GM18507 (cell line): ENCODE measurements around the gene TTYH2.

Experiments used
- DNase-seq: peaks from one replicate; pipeline ENCODE4 v3.0.0; 2011; ENCODE audit warnings: low read depth; ENCODE audit not compliant: insufficient read length; ENCODE audit errors: extremely low spot score
- FAIRE-seq: peaks from 2 replicates; lab custom pipeline; 2011; peaks lifted over from hg19 to GRCh38; lab: Jason Lieb, UNC

The TTYH2 gene

DNA sequence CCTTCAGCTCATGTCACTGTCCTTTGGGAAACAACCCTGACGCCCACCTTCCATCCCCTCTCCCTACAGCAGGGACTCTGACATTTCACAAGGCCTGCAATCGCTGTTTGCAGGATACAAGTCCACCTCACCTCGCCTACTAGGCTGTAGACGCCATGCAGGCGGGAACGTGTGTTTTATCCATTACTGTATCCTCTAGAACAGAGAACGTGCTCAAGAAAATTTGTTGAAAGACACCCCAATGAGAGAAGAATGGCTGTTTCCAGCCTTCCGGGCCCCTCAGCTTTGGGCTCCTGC lies 1.5 kb upstream of the TTYH2 start:
- DNase-seq, result no peak

DNA sequence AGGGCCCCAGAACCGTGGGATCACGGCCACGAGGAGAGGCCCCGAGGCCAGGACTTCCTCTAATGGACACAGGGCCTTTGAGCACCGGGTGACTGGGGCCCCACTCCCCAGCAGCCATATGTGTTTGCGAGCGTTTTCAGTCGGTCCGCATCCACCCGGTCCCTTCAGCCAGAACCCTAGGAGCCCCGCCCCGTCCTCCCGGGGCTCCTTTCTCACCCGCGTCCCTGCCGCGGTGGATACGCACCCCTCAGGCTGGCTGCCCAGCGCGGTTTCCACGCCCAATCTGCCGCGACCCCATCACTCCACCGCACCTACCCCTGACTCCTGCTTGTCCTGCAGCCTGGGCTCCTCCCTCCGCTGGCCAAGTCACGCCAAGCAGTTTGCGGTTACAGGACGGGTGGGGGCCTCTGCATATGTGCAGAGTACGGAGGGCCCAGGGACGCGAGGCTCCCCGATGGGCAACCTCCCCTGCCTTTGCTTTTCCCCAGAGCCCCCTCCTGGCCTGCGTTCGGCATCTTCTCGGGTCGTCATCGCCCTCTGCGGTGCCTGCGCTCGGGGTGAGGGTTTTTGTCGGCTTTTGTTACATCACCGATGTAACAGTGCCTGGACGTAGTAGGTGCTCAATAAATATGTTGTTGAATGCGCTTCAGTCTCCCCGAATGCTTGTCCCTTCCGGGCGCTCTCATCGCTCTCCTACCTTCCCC lies 1.0 kb upstream of the TTYH2 start:
- no peak for DNase-seq

More for the DNA sequence above, 1.5 kb upstream of the TTYH2 start:
- FAIRE-seq, result no peak

DNA sequence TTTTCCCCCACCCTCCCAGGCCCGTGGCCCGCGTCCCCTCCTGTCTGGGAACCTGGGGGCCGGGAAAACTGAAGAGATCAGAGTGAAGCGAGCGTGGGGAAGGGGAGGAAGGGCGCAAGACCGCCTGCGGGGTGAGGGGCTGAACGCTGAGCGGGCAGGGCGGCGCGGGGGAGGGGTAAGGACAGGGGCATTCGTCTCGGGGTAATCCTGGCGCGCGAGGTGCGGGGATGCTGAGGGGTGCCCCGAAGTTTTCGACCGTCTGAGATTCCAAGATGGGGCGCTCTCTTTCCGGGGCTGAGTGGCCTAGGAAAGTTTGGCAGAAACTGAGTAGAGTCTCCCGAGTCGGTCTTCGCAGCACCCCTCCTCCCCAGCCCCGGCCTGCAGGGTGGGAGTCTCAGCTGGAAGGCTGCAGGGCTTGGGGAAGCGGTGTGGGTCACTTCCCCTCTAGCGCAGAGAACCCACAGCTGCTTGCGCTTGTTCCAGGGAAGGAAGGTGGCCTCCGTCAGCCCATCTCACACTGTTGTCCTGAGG lies 555 bp downstream of the TTYH2 start:
- DNase-seq (no peak), FAIRE-seq (peak; percentile 12)

More for the DNA sequence above, 1.0 kb upstream of the TTYH2 start:
- FAIRE-seq, result no peak

DNA sequence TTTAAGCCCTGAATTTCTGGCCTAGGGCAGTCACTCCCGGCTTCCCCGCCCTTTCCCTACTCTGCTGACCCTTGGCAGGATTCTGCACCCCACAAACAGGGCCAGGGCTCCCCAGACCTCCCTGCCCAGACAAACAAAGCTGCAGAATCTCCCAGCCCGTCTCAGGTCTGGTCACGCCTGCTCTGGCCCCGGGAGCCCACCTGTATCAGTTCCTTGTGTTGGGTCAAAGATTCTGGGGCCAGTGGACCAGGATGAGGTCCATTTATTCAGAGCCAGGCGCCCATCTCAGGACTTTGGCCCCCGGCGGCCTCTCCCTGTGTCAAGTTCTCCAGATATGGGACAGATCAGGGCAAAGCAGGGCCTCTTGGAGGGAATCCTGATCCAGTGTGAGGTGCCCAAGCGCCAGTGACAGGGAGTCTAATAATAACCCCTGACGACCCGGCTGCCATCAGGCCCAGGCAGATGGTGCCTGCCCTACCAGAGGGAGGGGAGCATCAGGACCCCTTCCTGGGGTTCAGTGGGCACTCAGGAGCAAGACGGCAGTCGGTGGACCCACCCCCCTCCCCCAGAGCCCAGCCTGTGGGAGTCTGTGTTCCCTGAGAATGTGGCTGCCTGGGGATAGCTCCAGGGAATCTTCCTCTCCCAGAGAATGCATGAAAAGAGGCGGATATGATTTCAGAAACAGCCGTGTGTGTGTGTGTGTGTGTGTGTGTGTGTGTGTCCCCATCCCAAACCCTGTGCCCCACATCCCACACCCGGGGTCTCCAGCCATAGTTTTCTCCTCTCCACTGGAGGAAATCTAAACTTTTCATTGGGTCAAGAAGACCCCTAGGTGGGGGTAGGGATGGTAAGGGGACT lies 1.3 kb downstream of the TTYH2 start:
- DNase-seq, result no peak
- no peak for FAIRE-seq

DNA sequence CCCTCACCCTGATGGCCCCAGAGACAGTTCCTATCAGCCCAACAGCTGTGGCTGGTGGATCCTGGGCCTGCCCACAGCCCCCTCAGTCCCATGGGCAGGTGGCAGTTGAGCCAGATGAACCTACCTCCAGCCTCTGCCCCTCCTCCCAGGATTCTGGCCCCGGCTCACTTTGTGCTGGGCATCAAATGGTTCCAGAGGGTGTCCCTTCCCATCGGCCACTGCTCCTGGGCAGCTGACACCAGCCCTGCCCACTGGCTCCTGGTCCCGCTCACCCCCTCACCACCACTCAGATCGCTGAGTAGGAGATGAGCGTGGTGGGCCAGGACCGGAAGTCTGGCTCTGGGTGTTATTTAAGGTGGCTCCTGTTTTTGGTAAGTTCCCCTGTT lies 2.0 kb downstream of the TTYH2 start:
- FAIRE-seq (no peak), DNase-seq (no peak)

DNA sequence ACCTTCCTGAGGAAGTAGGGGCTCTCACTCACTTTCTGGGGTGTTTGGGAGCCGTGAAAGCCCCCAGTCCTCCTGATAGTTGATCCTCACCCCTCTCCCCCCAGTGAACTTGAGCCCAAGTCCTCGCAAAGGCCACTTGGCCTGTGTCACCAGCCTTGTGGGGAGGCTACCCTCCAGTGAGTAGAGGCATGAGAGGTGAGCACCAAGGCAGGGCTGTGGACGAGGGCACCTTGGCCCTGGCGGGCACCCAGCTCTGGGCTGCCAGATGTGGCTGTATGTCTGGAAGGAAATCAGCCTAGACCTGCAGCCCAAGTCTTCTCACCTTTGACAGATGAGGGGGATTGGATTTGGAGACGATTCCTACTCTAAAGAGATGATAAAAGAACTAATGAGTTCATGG lies 3.1 kb downstream of the TTYH2 start:
- DNase-seq, result no peak

DNA sequence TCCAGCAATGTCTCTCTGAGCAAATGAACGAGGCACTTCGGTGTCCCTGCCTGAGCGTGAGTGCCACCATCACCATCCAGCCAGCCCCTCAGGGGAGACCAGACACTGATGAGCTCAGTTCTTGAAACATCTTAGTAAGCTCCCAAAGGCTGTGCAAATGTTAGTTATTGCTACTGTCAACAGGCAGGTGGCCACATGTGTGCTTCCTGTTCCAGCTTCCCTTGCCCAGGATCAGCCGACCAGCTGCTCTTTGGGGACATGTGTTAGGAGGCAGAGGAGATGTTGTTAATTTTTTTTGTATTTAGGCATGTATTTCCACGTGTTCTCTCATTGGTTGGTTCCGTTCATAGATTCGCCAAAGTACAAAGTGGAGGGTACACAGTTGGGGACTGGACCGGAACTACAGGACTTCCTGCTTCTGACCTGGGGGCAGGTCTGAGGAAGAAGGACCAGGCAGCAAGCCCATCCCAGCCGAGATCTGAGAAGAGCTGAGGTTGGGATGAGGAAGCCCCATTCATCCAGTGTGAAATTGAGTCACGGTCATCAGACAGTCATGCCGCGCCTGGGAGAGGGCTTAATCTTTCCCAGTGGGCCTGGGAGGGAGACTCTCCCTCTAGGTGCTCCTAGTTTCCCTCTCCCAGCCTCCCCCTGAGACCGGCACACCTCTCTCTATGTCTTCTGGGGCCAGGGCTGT lies 3.8 kb downstream of the TTYH2 start:
- no peak for FAIRE-seq
- DNase-seq, result no peak

More for the DNA sequence above, 3.1 kb downstream of the TTYH2 start:
- no peak for FAIRE-seq

DNA sequence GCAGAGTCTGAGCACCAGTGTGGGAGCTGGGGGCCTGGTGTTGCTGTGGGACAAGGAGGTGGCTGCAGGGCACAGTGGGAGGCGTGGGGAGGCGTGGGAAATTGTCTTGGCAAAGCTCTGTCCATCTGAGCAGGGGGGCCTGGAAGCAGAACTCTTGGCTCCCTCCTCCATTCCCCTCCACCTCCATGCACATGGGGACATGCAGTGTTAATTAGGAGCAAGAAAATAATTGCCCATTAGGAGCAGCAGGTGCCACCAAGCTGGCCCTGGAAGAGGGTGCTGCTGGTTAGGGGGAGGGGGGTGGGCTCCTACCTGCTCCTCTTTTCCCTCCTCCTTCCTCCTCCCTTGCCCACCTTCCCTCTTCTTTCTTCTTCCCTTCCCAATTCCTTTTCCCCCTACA lies 4.5 kb downstream of the TTYH2 start:
- DNase-seq (no peak), FAIRE-seq (no peak)

DNA sequence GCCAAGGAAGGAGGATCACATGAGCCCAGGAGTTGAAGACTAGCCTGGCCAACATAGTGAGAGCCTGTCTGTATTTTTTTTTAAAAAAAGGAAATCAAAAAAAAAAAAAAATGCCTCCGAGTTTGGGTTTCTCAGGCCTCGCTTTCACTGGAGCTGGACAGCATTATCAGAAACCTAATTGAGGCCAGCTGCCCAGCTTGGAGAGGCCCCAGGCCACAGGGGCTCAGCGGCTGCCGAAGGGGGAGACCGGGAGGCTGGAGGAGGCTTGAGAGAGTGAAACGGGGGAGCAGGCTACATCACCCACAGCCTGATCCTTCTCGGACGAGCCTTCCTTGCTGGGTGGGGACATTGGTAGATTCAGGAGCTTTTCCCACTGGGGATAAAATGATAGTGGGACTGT lies 5.1 kb downstream of the TTYH2 start:
- FAIRE-seq, result no peak
- DNase-seq, result no peak

DNA sequence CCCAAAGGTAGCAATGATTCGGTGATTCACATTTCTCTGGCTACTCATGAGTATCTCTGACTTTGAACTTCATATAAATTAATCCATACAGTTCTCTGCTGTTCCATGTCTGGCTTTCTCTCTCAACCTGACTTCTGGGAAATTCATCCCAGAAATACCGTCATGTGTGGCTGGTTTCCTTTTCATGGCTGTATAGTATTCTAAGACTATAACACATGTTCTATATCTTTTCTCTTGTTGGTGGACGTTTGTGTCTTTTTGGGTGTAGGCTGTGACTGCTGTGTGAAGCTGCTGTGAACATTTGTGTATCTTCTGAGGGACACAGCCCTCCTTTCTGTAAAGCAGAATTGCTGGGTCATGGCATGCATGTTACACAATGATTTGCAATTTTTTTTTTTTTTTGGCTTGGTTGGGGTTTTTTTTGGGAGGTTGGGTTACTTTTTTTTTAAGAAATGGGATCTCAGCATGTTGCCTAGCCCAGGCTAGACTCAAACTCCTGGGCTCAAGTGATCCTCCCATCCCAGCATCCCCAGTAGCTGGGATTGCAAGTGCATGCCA lies 6.3 kb downstream of the TTYH2 start:
- no peak for DNase-seq

DNA sequence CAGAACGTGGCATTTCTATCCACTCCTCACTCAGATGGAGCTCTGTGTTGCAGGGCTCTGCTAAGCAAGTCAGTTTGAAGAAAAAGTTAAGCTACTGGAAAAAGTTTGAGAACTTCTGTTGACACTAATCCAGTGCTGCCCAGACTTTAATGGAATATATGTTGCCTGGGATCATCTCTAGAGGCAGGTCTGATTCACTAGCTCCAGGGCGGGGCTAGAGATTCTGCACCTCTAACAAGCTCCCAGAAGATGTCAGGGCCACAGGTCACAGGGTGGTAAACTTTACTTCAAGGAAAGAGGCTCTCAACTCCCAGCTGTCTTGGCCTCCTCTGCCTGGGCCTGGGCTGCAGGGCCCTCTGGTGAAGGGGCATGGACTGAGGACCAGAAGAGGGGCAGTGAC lies 6.8 kb downstream of the TTYH2 start:
- FAIRE-seq, result no peak
- DNase-seq, result no peak

More for the DNA sequence above, 6.3 kb downstream of the TTYH2 start:
- FAIRE-seq, result no peak

DNA sequence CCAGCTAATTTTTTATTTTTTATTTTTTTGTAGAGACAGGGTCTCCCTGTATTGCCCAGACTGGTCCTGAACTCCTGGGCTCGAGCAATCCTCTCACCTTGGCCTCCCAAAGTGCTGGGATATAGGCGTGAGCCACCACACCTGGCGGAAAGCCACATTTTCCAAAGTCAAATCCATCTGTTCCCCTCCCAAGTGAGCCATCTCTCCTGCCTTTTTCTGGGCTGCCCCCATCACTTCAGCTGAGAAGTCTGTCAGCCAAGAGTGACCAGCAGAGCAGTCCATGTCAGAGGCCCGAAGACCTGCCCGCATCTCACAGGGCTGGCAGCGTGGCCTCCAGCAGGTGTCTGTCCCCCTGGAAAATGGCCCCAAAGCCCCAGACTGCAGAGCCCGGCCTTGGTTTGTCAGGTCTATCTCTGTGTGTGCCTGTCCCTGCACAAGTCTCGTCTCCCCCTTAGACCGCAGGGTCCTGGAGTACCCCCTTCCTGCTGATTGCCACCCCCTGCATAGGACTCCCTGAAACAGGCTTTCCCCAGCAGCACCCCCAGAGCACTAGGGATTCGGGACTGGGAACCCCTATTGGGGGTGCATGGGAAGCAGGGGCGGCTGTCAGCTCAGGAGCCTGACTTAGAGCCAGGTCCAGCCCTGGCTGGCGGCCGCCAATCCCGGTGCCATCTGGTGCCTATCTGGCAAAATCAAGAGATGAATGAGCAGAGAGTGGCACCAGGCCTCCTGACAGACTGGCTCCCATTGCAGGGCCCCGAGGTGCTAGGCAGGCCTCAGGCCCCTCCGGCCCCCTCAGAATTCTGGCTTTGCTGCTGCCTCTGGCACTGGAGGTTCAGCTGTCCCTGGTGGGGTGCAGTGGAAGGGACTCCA lies 7.8 kb downstream of the TTYH2 start:
- FAIRE-seq (no peak), DNase-seq (no peak)

DNA sequence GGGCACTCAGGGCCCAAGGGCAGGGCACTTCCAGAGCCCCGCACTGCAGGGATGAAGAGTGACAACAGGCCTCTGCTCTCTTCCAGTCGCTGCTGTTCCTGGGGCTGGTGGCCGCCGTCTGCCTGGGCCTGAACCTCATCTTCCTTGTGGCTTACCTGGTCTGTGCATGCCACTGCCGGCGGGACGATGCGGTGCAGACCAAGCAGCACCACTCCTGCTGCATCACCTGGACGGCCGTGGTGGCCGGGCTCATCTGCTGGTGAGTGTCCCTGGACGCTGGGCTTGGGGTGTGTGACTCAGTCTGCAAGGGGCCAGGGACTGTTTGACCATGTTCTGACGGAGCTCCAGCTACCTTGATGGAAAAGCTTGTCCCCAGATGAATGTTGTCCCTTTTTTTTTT lies 9.0 kb downstream of the TTYH2 start:
- FAIRE-seq (no peak), DNase-seq (no peak)

DNA sequence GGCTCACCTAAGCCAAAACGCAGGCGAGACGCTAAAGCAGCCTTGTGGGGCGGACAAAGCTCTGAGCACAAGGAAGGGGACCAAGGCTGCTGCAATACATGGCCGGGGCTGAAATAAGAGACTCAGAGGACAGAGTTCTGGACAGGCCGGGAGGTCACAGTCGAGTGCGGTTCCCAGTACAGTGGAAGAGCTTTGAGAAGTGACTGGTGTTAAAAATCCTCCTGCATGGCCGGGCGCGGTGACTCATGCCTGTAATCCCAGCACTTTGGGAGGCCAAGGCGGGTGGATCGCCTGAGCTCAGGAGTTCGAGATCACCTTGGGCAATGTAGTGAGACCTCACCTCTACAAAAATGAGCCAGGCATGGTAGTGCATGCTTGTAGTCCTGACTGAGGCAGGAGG lies 10.5 kb downstream of the TTYH2 start:
- DNase-seq (no peak), FAIRE-seq (no peak)

DNA sequence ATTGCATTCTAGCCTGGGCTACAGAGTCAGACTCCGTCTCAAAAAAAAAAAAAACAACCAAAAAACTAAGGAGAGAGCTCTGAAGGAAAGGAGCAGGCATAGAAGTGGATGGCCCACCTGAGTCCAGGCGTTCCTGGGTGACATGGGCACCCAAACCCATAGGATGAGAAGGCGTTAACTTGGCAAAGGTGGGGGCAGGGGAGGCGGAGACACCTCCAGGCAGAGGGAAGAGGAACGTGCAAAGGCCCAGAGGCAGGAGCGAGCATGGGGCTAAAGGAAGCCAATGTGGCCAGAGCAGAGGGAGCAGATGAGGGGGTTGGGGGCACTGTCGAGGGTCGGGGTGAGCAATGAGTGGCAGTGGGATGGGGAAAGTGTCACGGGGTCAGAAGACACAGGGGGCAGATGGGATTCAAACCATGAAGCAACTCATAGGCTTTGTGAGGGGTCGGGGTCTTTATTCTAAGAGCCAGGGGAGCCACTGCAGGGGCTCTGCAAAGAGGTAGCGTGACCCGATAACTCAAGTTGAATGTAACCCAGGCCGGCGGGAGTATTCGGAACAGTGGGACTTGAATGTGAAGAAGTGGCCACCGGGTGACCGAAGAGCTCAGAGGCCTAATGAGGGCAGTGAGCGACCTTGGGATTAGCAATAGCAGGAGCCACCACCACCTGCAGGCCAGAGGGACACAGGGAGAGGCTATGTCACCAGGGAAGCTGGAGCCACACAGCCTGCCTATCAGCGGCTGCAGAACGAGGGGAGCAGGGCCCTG lies 11.8 kb downstream of the TTYH2 start:
- FAIRE-seq (no peak), DNase-seq (no peak)

DNA sequence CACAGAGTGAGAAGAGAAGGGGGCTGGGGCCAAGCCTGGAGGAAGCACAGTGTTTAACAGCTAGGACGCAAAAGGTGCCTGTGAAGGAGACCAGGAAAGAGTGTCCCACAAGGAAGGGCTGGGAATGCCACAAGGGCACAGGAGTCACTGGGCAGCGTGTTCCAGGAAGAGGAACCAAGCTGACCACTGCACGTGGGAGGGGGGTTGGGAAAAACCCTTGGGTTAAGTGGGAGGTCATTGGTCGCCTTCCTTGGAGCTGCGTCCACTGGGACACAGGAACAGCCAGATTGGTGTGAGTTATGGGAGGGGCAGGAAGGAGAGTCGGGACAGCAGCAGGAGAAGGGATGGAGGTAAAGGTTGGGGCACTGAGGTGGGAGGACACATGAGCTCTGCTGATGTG lies 12.9 kb downstream of the TTYH2 start:
- FAIRE-seq (no peak), DNase-seq (no peak)

DNA sequence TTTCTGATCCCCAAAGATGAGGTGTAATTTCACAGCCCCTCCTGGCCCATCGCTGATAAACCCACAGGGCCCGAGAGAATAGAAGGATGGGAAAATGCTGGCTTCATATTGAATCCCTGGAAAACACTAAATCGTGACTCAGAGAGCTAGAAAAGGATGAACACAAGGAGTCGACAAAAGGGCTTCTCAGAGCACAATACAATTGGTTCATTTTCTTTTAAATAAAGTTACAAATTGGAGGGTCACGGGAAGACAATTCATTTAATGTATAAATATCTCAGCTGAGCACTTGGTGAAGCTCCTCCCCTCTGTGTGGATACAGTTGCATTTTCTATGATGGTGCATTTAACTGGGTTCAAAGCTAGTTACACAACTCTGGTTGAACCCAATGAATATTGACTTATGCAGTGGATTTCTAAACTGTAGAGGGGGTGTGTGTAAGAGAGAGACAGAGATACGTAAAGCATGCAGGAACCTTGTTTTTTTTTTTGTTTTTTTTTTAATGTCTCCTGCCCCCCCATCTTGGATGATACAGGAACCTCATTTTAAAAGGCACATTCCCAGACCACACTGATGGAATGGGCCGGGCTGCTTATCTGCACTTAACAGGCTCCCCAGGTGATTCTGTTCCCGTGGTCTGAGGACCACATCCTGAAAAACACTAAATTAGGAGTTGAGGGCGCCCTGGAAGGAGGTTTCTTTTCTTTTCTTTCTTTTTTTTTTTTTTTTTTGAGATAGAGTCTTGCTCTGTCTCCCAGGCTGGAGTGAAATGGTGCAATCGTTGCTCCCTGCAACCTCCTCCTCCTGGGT lies 14.1 kb downstream of the TTYH2 start:
- no peak for FAIRE-seq
- DNase-seq, result no peak
